ENCODE results near the gene LMAN2.

LMAN2 gene

GRCh38 chr5:177351392-177352329 lies at the start of gene LMAN2:
TSS of gene LMAN2 (minus strand) at chr5:177351668. CDS start at chr5:177351647, 21 bp downstream.
- DNase-seq = peak; percentile 98

- DNase-seq = peak; percentile 49
Measured at GRCh38 chr5:177399997-177400868, 48.8 kb upstream of the LMAN2 start, which contains the start of gene PFN3. TSS of gene PFN3 (minus strand) at chr5:177400661. CDS start at chr5:177400576, 85 bp downstream.

GRCh38 chr5:177397875-177398390 lies 46.5 kb upstream of the LMAN2 start:
- no peak for DNase-seq

DNA sequence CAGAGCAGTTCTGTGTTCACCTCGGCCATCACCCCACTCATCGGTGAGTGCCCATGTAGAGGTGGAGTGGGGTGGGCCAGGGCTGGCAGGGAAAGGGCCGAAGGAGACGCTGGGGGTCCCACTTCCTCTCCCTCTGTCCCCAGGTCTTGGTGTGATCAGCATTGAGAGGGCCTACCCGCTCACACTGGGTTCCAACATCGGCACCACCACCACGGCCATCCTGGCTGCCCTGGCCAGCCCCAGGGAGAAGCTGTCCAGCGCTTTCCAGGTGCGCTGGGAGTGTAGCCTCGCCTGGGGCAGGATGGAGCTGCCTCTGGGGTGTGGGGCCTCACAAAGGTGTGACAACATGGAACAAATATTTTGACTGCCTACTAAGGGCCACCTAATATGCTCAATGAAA lies 45.3 kb upstream of the LMAN2 start:
- DNase-seq = no peak

- no peak for DNase-seq
Measured at GRCh38 chr5:177396078-177396477, 44.6 kb upstream of the LMAN2 start.

DNA sequence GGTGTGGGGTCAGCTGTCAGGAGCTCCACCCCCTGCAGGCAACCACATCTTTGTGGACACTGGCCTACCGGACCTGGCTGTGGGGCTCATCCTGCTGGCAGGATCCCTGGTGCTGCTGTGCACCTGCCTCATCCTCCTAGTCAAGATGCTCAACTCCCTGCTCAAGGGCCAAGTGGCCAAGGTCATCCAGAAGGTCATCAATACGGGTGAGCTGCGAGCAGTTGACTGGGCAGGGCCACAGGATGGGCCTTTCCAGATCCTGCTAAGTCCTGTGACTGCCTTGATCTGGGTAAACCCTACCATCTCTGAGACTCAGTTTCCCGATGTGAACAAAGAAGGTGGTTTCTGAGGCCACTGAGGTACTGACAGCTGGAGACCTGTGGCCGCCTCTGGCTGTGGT lies 42.5 kb upstream of the LMAN2 start:
- no peak for DNase-seq

GRCh38 chr5:177393206-177393765 lies 41.8 kb upstream of the LMAN2 start:
- no peak for DNase-seq

DNA sequence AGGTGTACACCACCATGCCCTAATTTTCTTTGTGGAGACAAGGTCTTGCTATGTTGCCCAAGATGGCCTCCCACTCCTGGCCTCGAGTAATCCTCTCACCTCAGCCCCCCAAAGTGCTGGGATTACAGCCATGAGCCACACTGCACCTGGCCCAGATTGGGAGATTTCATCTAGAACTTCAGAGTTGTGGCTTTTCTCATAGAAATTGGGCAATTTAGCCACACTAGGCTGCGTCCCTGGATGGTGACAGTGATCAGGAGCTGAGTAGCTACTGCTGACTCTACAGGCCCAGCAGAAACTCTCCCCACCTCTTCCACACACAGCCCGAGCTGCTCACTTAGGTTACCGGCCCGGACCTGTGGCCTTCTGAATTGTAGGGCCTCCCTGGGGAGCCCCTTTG lies 41.3 kb upstream of the LMAN2 start:
- no peak for DNase-seq

- DNase-seq = peak; percentile 82
Measured at GRCh38 chr5:177390363-177391300, 39.2 kb upstream of the LMAN2 start.

DNA sequence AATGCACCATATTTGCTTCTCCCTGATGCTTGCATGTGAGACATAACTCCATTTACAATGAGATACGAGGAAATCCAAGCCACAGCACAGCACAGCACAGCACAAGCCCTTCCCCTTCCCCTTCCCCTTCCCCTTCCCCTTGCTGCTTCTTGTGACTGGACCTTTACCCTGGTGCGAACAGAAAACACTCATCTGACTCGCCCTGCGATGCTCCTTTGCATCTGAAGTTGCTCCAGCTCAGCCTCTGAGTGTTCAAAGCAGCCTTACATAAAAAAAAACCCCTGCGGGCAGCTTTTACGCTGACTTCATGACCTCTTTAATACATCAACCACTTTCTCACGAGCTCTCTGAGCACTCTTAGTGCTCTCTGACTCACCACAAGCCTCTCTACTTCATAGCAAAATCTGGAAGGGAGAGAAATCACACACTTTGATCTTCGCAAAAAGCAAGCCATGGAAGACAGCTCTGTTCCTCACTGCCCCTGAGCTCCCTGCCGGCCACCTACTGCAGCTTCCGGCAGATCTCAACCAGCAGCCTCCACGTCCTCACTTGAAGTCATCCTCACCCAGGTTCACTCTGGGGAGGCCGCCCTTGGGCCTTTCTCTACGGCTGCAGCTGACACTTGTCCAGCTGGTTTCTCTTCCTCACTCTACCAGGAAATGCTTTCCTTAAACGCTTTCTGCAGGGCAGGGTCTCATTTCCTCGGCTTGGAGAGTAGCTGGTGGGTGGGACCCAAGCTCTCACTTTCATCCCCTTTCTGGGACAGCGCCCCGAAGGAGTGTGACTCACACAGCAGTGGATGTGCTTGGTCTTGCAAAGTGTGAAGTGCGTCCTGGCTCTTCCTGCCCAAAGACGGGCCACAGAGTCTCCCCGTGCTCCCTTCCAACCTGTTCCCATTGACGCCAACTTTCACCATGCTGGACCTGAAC lies 38.0 kb upstream of the LMAN2 start:
- DNase-seq = peak; percentile 76

DNA sequence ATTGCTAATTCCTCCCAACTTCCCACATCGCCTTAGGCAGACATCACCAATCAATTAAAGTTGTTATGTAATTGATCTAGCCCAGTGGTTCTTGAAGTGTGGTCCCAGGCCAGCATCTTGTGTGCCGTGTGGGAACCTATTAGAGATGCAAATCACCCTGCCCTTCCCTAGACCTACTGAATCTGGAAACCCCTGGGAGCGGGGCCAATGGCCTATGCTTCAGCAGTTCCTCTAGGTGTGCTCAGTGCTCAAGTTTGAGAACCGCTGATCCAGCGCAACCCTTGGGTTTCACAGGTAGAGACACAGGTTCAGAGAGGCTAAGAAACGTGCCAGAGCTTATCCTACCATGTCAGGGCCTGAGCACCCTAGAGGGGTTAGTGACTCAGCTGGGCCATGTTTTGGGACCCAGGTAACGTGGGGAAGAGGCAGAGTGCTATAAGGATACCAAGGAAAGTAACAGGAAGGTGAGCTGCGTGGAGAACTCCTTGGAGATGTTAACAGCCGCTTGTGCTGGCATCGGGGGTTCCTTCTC lies 37.1 kb upstream of the LMAN2 start:
- DNase-seq = no peak

- DNase-seq = no peak
Measured at GRCh38 chr5:177387405-177387804, 35.9 kb upstream of the LMAN2 start.

DNA sequence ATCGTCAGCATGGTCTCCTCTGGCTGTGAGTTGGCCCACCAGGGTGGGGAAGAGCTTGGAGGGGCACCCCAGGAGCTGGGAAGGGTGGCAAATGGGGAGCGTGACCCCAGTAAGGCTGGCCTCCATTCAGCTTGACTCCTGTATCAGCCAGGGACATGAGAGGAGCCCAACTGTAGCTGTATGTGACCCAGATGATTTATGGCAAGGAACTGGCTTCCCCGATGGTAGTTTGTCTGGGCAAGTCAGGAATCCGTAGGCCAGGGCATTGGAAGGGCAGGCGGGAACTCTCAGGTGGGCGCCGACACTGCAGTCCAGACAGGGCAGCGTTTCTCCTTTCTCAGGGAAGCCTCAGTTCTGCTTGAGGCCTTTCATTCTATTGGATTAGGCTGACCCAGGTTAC lies 35.1 kb upstream of the LMAN2 start:
- no peak for DNase-seq

DNA sequence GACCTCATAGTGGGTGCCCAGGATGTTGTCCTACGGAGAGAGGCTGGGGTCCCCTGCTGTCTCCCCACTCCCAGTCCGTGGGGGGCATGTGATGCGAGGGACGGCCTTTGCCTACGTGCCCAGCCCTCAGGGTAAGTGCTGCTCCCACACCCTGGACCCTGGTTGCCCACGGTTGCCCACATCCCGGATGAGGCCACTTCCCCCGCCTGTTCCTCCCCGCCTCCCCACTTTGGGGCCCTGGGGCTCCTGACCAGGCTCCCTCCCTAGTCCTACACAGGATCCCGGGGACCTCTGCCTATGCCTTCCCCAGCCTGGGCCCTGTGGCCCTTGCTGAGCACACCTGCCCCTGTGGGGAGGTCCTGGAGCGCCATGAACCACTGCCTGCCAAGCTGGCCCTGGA lies 34.3 kb upstream of the LMAN2 start:
- no peak for DNase-seq

DNA sequence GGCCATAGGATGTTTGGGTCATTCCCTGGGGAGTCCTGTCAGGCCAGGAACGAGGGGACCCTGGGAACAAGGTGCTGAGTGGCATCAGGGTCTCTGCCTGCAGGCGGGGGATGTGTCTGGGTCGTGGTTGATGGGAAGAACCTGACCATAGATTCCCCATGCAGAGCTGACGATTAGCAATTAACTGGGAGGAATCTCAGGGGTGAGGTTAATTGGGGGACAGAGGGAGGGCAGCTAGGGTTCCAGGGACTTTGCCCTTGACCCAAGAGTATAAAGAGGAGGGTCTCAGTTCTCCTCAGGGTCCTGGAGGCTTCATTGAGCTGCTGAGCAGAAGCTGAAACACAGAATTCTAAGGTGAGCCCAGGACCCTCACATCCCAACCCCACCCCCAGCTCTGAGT lies 32.7 kb upstream of the LMAN2 start, which contains the start of gene SLC34A1:
TSS of gene SLC34A1 (plus strand) at position 301 of the 400 bp plus-strand sequence. CDS start 1,308 bp downstream, outside the sequence.
- DNase-seq = no peak

GRCh38 chr5:177383181-177383580 lies 31.7 kb upstream of the LMAN2 start:
- no peak for DNase-seq

DNA sequence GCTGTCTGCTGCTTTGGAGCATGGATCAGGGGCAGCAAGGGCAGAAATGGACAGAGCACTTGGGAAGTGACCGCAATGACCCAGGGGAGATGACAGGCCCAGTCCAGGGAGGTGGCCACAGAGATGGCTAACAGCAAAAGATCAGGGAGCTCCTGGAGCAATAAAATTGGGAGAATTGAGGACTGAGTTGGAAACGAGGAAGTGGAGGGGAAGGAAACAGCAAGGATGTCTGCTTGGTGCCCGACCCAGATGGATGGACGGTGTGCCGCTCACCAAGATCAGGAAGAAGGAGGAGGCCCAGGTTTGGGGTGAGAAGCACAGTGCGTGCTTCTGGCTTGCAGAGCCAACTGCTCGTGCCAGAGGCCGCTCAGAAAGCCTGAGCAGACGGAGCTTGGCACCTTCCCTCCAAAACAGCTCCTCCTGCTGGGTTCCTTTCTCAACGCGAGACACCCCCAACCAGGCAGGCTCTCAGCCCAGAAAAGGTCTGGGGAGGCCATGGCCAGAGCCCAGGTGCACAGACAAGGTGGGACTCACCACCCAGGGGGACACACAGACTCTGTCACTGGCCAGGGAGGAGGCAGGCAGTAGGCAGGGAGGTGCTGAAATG lies 31.1 kb upstream of the LMAN2 start:
- peak; percentile 19 for DNase-seq

- no peak for DNase-seq
Measured at GRCh38 chr5:177380805-177381126, 29.3 kb upstream of the LMAN2 start.

DNA sequence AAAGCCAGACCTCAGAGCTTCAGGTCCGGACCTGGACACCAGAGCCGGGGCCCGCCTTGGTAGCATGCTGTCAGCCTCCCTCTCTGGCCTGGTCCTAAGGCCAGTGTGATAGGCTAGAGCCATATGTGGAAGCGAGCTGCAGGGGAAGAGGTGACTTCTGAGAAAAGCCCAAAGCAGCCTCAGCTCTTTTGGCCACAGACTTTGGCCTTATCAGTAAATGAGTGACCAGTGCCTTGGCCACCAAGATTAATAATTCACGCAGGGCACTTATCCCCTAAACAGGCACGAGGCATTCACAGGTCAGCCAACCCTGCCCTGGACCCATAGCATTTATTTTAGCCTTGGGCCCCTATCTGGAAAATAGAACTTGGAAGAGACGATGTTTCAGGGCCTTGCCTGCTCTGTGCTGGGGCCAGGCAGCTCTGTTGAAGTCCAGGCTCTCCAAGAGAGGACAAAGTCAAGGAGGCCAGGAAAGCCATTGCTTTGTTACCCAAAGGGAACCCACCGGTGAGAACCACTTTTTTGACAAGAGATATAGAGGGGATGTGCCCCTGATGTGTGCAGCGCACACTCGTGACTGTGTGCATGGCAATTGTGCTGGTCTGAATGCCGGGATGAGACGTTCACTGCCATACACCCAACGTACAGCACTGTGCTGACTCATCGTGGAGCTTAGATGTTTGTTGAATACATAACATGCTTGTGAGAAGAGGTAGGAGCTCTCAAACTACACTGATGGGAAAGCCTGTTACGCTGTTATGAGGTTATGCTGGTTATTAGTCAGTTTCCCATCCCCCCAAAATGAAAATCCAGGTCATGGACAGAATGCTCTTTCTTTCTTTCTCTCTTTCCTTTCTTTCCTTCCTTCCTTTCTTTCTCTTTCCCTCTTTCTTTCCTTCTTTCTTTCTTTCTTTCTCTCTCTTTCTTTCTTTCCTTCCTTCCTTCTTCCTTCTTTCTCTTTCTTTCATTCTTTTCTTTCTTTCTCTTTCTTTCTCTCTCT lies 27.7 kb upstream of the LMAN2 start:
- DNase-seq = peak; percentile 88
